GM19023 (cell line): ENCODE data around the gene FOXO1.

Source experiments
- ATAC-seq: cut with Tn5 transposase; IDR thresholded peaks from one replicate; pipeline ENCODE4 v1.9.1; 2021; ENCODE audit warnings: mild to moderate bottlenecking, moderate library complexity; ENCODE audit not compliant: unreplicated experiment

Gene FOXO1

DNA sequence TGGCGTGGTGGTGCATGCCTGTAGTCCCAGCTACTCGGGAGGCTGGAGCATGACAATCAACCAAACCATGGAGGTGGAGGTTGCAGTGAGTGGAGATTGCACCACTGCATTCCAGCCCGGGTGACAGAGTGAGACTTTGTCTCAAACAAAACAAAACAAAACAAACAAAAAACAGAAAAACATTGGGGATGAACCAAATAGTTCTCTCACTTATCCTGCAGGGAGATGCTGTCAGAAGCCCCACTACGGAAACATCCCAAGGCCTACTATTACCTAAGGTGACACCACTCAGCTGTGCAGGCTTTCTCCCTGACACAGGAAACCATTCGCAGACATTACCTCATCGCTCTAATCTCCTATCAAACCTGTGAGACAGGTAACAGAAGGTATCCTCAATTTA is 113.5 kb downstream of the FOXO1 start:
- no peak for ATAC-seq

DNA sequence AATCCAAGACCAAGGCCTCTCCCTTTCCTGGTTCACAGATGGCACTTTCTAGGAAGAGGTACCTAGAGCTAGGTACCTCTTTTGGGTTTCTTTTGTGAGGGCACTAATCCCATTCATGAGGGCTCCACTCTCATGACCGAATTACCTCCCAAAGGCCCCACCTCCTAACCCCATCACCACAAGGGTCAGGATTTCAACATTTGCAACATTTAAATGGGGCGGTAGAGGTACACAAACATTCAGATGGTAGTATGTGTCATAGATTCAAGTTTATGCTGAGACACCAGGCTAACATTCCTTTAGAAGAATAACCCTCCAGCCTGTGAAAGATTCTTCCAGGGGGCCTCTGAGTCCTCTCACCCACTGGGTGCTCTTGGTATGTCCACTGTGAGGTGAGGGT is 116.3 kb downstream of the FOXO1 start:
- no peak for ATAC-seq

DNA sequence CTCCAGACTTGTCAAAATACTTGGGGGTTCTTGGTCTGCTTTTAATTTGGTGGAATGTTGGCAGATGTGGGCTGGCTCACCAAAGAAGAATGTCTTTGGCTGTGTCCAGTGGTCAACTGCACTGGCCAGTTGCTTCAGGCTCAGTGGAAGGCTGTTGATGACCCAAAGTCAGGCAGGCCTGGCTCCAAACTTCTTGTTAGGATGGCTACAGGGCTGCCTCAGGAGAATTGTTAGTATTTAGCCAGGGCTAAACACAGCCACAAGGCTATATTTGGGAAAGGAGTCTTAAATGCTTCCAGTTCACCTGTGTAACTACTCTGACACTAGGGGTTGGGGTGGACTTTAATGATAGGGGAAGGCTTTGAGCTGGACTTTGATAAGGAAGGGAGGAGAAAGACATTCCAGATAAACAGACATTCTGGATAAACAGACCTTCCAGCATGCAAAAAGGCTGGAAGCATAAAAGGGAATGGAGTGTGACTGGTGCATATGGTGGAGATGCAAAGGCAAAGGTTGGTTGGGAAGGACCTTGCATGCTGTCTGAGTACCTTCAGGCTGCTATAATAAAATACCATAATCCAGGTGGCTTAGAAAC is 116.8 kb downstream of the FOXO1 start:
- no peak for ATAC-seq

DNA sequence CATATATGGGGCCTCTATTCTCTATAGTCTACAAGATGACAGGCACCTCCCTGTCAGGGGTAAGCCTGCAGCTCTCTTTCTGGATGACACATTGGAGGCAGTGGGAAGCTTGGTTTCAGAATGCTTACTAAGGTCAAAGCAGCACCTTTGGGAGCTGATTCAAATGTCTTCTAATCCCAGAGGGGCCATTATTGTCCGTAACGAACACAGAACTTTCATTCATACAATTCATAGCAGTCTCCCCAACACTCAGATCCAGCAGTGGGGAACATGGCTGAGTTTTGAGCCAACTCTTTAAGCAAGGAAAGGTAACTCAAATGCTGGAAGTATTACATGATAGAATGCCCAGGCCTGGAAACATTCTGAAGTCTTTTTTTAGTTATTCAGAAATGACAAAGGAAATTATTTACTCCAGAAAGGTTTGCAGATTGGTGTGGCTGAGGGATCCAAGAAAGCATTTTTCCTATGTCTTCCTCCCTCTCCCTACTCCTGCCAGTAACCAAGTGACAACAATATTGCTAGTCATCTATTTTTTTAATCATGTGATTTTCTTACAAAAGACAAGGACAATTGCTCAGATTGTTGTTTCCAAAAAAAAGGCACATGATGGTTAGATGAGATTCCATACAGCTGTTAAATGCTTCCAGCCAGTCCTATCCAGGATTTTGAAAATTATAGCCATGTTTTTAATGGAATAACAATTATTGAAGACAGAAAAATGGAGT is 118.7 kb downstream of the FOXO1 start:
- ATAC-seq, result no peak

DNA sequence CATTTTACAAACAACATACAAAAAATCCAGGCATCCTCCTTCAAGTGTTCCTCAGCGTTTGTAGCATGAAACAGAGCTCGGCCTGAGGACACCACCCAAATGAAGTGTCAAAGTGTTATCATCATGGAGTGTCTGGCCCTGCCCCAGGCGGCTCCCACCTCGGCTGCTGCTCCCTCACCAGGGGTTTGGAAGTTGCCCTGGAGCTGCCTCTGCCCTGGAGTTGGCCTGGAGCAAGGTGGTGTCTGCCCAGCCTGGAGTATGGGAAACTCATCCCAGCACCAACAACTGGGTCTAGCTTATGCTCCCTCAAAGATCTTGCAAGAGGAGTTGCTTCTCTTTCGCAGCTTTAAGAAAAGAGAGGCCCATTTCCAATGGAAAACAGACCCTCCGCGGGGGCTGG is 120.4 kb downstream of the FOXO1 start:
- no peak for ATAC-seq

DNA sequence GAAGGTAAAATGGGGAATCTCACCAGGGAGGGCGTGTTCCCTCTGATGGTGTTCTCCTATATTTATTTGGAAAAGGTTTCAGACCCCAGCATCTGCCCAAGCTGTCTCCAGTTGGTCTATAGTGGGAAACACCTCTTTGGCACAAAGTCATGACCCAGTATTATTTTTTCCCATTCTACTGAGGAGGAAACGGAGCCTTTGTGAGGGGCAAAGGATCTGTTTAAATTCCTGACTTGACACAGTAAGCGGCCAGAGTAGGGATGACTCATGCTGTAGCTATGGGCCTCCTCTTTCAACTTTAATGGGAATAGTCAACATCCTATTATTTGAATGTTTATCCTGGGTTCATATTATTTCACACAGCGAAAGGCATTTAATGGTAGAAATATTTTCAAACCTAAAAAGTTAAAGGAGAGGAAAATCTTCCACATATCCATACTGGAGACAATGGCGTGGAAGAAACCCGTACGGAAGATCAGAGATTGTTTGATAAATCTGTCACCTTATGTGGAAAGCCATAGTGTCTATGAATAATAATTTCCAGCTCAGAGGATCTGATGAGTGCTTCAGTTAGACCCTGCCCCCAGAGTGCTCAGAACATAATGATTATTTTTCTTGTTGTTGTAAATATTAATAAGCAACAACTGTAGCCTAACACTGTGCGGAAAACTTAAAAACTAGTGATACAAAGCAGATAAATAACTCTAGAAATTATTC is 126.0 kb downstream of the FOXO1 start:
- ATAC-seq, result no peak

DNA sequence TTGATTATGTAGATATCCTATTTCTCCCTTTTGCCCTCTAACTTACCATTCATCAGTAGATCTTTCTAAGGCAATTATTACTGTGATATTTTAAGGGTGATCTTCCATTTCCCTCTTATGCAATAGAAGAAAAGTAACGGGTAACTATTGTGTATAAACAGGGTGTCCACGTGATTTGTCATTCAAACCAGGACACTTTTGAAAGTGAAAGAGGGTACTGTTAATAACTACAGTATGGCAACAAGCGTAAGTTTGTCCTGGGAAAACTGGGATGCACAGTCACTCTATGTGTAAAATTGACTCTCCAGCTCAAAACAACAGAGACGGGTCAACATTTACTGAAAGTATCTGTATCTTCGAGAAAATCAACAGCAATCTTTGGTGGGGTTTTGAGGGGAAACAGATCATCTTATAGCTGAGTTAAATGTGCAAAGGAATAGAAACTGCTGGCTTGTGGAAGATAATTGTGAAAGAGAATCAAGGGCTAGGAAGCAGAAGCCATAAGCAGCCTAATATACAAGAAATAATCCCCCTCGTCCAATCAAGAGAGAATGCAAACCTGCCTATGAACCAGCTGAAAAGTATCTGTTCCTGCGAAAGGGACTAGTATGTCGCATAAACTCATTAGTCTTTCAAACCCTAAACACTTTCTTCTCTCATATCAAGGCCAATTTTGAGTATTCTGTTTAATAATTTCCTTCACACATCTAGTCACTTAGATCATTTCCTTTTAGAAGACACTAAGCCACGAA is 126.7 kb downstream of the FOXO1 start:
- no peak for ATAC-seq

DNA sequence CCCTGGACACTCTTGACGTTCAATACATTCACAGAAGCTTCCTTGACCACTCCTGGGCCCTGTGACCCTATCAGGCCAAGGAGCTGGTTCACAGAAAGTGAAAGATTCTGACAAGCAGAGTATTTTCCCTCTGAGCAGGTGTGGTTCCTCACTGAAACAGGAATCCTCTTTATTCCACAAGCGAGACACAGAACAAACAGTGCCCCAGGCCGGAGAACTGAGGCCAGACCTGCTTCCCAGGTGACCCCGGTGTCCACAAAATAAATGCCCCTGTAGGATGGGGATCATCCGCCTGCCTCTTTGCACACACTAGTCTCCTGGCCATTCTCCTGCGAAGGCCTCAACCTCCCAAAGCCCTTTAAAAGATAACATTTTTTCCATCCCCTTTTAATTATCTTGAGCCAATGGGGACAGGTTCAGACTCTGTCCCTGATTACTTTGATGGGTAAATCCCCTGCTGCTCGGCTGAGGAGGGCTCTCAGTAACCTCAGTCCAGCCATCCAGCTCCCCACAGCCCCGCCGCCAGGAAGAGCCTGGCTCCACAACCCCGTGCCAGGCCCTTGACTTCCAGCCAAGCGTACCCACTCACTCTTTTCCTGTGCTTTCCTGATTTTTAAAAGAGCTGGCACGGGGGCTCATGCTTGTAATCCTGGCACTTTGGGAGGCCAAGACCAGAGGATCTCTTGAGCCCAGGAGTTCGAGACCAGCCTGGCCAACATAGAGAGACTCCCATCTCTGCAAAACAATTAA is 129.1 kb downstream of the FOXO1 start:
- no peak for ATAC-seq

DNA sequence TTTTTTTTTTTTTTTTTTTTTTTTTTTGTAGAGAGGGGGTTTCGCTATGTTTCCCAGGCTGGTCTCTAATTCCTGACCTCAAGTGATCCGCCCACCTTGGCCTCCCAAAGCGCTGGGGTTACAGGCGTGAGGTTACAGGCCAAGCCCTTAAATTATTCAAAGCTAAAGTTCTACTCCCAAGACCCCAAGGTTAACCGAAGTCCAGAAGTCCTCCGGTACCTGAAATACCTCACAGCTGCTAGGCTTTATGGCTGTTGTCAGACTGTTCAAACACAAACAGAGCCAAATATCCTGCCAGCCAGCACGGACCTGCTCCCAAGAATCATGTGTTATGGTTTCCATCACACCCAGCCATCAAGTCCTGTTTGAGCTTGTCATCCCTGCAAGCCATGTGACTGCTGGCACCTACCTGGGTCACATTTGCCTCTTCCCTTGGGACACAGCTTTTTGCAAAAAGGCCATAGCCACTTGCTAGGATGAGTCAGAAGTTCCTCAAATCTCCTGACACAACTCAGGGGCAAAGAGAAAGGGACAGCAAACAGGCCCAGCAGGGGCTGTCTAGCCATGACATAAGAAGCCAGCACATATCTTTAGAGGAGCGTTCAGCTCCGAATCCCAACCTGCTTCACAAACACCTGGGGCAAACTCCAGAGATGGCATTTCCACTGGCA is 129.9 kb downstream of the FOXO1 start:
- ATAC-seq, result no peak

DNA sequence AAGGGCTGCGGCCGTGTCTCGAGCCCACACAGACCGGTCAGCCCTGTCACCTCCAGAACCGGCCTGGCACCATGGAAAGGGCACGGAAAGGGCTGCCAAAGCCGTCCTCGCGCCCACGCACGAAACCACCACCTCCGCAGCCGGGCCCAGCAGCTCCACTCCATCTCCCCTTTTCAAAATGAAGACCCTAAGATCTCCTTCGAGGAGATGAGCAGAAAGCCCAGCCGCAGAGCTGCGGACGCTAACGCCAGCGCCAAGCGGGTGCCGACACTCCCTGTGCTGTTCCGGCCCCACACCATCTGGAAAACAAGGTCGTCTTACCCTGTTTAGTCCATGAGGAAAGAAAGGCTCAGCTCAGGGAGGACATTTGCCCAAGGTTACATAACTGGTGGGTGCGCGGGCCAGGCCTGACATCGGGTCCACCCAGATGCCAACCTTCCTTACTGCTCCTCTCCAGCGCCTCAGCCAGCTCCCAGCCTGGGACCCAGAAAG is 131.1 kb downstream of the FOXO1 start:
- ATAC-seq, result no peak

DNA sequence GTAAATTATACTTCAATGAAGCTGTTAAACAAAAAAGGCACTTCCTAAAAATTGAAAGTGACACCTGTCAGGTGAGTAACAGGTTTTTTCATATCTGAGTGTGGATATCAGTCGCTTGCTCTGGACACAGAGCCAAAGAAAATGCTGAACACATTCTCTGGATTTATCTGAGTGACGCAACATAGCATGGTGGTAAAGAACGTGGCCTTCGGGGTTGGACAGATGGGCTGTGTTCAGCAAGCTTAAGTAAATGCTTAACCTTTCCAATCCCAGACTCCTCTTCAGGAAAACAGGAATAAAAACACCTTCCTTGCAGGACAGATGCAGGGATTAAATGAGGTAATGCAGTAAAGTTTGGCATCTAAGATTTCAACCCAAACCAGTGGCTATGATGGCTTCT is 132.0 kb downstream of the FOXO1 start:
- no peak for ATAC-seq

DNA sequence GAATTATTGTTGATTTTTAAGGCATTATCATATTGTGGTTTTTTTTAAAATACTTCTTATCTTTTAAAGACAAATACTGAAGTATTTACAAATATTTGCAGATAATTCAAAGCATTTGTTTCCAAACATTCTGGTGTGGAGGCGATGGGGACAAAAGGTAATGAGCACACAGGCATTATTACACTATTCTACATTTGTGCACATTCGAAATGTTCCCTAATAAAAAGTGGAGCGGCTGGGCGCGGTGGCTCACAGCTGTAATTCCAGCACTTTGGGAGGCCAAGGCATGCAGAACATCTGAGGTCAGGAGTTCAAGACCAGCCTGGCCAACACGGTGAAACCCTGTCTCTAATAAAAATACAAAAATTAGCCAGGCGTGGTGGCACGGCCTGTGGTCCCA is 133.4 kb downstream of the FOXO1 start:
- ATAC-seq, result no peak

DNA sequence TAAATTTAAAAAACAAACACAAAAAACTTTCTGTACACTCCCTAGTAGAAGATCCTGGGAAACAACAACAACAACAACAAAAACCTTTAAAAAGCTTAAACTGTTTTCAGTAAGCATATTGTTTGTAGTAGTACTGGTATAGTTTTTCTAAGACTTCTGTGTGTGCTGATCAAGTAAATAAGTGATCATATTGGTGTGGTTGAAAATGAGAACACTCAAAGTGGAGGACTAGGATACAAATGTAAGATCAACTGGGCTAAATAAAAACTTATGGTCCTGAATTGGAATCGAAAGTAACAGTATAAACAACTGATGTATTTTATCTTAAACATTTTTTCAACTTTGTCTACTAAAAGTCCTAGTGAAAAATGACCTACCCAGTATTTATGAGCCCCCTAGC is 135.5 kb downstream of the FOXO1 start:
- no peak for ATAC-seq

DNA sequence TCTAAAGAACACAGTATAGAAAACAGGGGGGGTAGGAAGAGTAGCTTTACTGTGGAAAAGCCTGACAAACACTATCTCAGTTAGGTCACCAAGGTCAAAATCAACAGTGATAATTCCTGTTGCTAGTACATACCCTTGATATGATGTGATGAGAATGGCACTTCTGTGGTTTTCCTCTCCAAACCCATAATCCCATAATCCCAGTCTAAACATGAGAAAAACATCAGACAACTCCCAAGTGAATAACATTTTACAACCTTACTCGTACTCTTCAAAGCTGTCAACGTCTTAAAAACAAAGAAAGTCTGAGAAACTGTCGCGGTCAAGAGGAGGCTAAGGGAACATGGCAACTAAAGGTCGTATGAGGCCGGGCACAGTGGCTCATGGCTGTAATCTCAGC is 137.6 kb downstream of the FOXO1 start:
- no peak for ATAC-seq

DNA sequence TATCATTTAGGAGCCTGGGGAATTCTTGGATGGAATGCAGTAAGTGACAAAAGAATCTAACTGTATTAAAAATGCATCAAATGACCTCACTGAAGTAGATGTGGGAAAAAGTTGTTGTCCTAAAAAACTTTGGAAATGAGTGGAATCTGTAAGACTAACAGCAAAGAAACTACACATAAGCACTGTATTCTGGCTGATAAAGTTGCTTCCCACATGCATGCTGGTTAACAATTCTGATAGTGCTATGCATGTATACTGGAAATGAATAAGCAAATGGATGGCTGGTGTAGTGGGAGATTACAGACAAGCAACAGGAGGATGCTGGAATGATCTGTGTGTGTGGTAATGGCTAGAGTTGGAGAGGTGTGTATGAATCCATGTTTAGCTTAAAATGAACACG is 138.5 kb downstream of the FOXO1 start:
- ATAC-seq, result no peak

DNA sequence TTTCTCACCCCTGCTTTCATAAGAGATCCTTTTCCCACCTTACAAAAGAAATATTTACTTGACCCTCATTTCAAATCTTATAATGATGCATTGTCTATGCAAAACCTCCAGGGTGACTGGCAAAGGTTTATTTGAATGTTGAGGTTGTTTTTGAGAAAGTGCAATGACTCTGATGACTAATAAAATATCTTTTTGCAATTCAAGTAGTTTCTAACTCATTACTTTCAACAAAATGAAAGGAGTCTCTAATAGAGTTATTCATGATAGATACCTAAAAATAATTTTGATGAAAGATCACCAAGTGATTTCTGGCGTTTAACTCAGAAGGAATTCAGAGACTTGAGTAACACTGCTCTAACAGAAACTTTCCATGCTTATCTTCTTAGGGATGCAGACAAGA is 144.2 kb downstream of the FOXO1 start:
- no peak for ATAC-seq

DNA sequence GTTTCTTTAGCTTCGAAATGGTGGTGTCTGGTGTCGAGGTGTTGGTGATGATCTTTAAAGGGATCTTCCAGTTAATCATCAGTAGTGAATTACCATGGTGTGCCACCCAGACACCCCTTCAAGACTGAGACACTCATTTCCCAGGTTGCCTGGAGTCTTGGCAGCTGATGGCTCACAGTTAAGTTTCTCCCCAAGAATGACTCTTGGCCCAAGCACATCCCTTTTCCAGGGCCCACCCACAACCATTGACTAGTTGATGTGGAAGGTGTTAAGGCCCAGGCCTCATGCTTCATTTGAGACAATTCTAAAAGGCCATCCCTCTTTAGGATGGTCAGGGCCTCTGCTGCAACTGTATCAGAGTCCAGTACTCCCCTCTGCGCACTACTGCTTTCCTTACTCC is 145.5 kb downstream of the FOXO1 start:
- ATAC-seq, result no peak

DNA sequence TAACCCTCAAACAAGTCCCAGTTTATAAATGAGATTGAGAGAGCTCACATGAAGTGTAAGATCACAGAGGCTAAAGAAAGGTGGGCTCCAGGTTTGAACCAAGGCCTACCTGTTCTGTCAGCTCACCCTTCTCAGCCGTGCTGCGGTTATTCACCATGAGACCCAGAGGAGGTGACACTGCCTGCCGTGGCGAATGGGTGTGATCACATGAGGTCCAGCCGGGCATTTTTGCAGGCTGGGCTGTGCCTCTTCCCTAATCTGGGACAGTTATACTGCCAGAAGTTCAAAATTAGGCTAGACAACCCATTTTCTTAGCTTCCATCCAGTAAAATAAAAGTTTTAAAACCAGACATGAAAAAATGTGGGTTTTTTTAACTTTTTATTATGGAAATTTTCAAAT is 146.8 kb downstream of the FOXO1 start:
- no peak for ATAC-seq

DNA sequence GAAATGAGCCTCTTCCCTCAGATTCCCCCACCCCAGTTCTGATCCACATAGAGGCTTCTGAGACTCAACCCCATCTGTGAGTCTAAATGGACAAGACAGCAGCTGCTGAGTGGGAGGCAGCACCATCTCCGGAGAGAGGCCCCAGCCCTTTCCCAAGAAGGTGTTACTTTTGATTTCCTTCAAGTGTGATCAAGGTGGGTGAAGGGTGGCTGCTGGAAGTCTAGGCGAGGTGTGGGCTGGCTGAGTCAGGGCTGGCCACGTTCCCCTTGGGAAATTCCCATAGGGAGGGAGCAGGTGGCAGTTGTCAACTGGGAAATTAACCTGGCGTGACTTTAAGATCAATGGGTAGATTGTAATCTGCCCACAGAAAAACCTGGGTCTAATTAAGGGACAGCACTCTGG is 148.0 kb downstream of the FOXO1 start:
- peak; percentile 30 for ATAC-seq
